Endothelial cell (in vitro differentiated cells): Measurements from ENCODE around the gene MED22. TPM values are rescaled to one million over a fixed set of nuclear protein-coding genes. Genes with fewer than 3 reads are reported as not detected.
A peak's percentile ranks its signal among the peaks of the same experiment; 100 is the strongest.

Experiments
- DNase-seq: peaks from one replicate; pipeline ENCODE4 v3.0.0; 2021; ENCODE audit warnings: low spot score
- H3K27ac Mint-ChIP-seq: one replicate; pipeline ENCODE4 v1.8.0; 2021; ENCODE audit warnings: mixed read lengths, inconsistent platforms; ENCODE audit not compliant: unreplicated experiment
- H3K27me3 Mint-ChIP-seq: one replicate; pipeline ENCODE4 v1.8.0; 2021; ENCODE audit warnings: mild to moderate bottlenecking, moderate library complexity, mixed read lengths, inconsistent platforms; ENCODE audit not compliant: unreplicated experiment
- H3K36me3 Mint-ChIP-seq: one replicate; pipeline ENCODE4 v1.8.0; 2021; ENCODE audit warnings: mild to moderate bottlenecking, low read depth, mixed read lengths, inconsistent platforms; ENCODE audit not compliant: unreplicated experiment
- H3K4me1 Mint-ChIP-seq: one replicate; pipeline ENCODE4 v1.8.0; 2021; ENCODE audit warnings: mild to moderate bottlenecking, mixed read lengths, inconsistent platforms; ENCODE audit not compliant: unreplicated experiment
- H3K4me3 Mint-ChIP-seq: one replicate; pipeline ENCODE4 v1.8.0; 2021; ENCODE audit warnings: mild to moderate bottlenecking, mixed read lengths, inconsistent platforms; ENCODE audit not compliant: unreplicated experiment
- H3K9me3 Mint-ChIP-seq: one replicate; pipeline ENCODE4 v1.8.0; 2021; ENCODE audit warnings: mixed read lengths, inconsistent platforms; ENCODE audit not compliant: unreplicated experiment
- total RNA-seq: library from RNA; stranded (reverse); fragmentation: NEBNext Ultra II Directional; extraction: Animal tissue kit (Norgen Biotek cat#: 25700); gene quantifications from one replicate; pipeline ENCODE4 v1.2.1, GENCODE V29; 2021; ENCODE audit not compliant: unreplicated experiment
- TF ChIP-seq, protein P1 (sequence below): fragments of 200-600 bp; sonication (generic); IDR thresholded peaks from one replicate; pipeline ENCODE4 v1.5.0; 2021; ENCODE audit warnings: antibody characterized with exemption; ENCODE audit not compliant: unreplicated experiment

MED22 gene
- total RNA-seq, 1 donor from 2014 or later = 32.9 TPM

DNA sequence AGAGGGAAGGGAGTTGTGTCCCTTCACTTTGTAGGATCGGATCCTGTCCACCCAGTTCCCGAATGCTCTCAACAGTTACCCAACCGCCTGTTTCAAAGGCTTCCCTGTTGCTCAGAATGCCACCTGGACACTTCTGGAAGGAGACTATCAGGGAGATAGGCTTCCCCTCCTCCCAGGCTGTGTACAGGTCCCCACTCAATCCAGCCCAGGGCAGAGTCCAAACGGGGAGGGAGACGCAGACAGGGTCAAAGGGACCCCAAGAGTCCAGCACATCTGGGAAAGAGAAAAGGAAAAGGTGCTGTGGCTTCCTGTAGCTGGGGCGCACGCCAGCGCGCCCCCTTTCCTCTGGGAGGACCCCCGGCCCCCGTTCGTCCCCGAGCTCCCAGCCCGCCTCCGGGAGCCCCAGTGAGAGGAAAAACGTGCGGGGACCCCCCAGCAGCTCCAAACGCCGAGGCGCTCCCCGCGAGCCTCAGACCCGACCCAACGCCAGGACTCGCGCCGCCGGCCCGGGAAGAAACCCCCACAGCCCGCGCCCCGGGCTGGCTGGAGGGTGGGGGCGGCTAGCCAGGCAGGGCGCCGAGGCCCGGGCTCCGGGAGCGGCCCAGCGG lies 27.3 kb upstream of the MED22 start:
- TF ChIP-seq, protein P1, sequence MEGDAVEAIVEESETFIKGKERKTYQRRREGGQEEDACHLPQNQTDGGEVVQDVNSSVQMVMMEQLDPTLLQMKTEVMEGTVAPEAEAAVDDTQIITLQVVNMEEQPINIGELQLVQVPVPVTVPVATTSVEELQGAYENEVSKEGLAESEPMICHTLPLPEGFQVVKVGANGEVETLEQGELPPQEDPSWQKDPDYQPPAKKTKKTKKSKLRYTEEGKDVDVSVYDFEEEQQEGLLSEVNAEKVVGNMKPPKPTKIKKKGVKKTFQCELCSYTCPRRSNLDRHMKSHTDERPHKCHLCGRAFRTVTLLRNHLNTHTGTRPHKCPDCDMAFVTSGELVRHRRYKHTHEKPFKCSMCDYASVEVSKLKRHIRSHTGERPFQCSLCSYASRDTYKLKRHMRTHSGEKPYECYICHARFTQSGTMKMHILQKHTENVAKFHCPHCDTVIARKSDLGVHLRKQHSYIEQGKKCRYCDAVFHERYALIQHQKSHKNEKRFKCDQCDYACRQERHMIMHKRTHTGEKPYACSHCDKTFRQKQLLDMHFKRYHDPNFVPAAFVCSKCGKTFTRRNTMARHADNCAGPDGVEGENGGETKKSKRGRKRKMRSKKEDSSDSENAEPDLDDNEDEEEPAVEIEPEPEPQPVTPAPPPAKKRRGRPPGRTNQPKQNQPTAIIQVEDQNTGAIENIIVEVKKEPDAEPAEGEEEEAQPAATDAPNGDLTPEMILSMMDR = no peak
- H3K4me1 Mint-ChIP-seq = peaks cover 13% of the 10 kb centered on the region
- H3K9me3 Mint-ChIP-seq = no peaks in the 10 kb centered on the region
- peak overlapping the region; percentile 97 for H3K27ac Mint-ChIP-seq
- H3K4me3 Mint-ChIP-seq = peak overlapping the region; percentile 99
- H3K36me3 Mint-ChIP-seq = peaks cover 7% of the 10 kb centered on the region
- H3K27me3 Mint-ChIP-seq = peaks cover 11% of the 10 kb centered on the region
- peak; percentile 36 for DNase-seq

DNA sequence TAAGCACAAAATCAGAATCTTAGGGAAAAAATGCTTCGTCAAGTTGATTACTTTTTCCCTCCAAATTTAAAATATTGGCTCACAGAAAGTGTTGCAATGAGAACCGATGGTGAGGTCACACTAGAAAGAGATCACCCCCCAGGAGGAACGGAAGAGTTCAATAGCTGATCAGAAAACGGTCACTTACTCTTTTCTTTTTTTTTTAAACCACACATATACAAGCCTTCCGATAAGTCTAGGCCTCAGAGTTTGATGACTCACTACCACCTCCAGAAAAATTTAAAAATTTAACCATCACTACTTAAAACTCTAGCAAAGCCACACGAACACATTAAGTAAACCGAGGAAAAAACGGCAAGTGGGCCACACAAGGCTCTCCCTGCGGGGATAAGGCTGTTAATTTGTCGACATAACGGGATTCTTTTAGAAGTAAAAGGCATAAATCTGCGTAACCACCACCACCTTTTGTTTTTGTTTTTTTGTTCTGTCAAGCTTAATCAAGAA lies 26.7 kb upstream of the MED22 start:
- Mint-ChIP-seq H3K36me3 (peaks cover 12% of the 10 kb centered on the region), H3K27me3 (peaks cover 14% of the 10 kb centered on the region), H3K4me3 (peak overlapping the region; percentile 99), H3K4me1 (peaks cover 13% of the 10 kb centered on the region), H3K27ac (peak overlapping the region; percentile 97), H3K9me3 (no peaks in the 10 kb centered on the region)
- no peak for DNase-seq
- TF ChIP-seq, protein P1 = no peak

DNA sequence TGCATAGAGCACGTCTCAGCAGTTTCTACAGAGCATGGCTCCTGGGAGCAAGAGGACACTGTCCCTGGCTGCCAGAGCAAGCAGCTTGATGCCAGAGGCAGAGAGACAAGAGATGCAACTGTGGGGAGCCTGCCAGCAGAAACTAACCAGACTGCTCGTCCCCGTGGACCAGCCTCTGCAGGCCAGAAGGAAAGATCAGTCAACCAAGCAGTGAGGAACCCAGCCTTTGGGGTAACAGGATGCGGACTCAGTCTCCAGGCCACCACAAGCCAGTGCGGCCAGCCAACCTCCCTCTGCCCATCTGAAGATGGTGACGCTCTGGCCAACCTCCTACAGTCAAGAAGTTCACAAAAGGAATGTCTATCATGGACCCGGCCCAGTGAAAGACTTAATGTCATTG lies 24.2 kb upstream of the MED22 start:
- peaks cover 19% of the 10 kb centered on the region for H3K36me3 Mint-ChIP-seq
- no peak for DNase-seq
- TF ChIP-seq, protein P1 = no peak
- no peak overlapping the region for H3K27ac Mint-ChIP-seq
- H3K4me3 Mint-ChIP-seq = peak overlapping the region; percentile 23
- no peaks in the 10 kb centered on the region for H3K9me3 Mint-ChIP-seq
- H3K4me1 Mint-ChIP-seq = peaks cover 8% of the 10 kb centered on the region
- H3K27me3 Mint-ChIP-seq = peaks cover 14% of the 10 kb centered on the region

DNA sequence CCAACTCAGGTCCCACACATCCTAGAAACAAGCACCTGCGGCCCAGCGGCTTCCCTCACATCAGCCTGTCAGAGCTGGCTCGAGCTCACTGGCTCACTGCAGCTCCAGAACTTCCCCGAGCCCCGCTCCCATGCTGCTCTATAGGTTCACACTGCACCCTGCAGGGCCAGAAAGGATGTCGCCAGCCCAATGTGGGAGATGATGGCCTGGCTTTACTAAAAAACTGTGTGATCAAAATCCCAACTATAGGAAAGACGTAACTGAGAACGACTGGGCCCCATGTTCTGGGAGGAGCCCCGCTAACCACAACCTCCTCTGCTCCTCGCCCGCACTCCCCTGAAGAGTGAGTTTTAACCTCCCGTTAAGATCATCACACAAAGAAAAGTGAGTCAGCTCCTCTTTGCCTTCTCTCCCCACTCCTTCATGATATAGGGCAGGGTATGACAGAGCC lies 23.4 kb upstream of the MED22 start:
- Mint-ChIP-seq H3K27me3 (peaks cover 14% of the 10 kb centered on the region), H3K4me1 (peaks cover 8% of the 10 kb centered on the region), H3K4me3 (no peak overlapping the region), H3K9me3 (no peaks in the 10 kb centered on the region), H3K36me3 (peaks cover 19% of the 10 kb centered on the region), H3K27ac (peak overlapping the region; percentile 58)
- TF ChIP-seq, protein P1 = no peak
- DNase-seq = no peak

DNA sequence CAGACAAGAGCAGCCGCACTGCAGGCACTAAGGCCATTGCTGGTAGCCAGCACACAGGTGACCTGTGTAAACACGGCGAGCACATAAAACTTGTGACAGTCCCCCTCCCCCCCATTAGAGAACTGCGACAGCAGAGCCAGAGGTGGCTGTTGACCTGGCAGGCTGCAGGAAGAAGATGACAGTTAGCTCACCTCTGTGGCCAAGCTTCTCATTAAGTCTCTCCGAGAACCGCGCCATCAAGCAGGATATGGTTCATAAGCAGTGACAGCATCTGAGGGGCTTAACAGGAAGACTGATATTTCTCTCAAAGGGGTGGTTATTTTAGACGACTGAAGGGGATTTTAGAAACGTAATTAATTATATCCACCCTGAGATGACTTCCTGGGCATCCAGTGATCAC lies 22.8 kb upstream of the MED22 start:
- Mint-ChIP-seq H3K27me3 (peaks cover 14% of the 10 kb centered on the region), H3K36me3 (peaks cover 23% of the 10 kb centered on the region), H3K9me3 (no peaks in the 10 kb centered on the region), H3K4me1 (peaks cover 8% of the 10 kb centered on the region), H3K27ac (peak overlapping the region; percentile 58), H3K4me3 (no peak overlapping the region)
- TF ChIP-seq, protein P1 = no peak
- DNase-seq = no peak
